NCI-H1048 (cell line): ENCODE data around the gene CSTF3.
"Not testable (repeated sequence)": the region's sequence is repeated elsewhere in the genome, so short reads cannot be mapped to it uniquely, and the experiment has no call there.

ENCODE experiments used
- DNase-seq: peaks from one replicate; lab custom pipeline; 2025; lab: John Stamatoyannopoulos, UW

CSTF3 gene

DNA sequence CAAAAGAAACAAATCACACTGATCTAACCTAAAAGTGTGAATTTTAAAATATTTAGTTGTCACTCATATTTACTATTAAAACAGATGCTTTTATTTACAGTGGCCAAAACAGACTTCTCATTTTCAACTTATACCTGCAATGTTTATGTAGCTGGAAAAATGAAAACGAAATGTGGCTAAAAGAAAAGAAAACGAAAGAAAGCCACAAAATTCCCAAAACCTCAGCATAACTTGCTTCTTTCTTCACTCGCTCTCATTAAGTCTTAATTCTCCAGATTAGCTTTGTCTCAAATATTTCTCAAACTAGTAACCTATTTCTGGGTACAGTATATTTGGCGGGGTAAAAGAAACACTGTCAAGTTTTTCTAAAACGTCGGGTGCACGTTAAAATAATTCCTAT, 693 bp downstream of the CSTF3 start:
- DNase-seq = no peak

DNA sequence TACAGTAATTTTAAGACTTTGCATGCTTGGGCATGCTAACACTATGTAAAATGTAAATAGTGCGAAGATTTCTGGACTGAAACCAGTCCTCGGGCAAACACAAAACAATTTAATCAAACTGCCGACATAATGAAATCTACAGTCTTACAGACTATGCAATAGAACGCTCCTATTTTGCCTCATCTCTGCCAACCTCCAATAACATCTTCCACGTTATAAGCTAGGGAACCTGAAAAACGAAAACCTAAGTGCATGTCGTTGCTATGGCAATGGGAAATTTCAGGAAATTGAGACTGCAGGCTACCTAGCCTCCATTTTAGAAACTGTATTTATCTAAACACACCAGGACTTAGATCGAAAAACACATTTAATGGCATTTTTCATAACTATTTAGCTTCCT, 1.1 kb downstream of the CSTF3 start:
- DNase-seq = no peak

DNA sequence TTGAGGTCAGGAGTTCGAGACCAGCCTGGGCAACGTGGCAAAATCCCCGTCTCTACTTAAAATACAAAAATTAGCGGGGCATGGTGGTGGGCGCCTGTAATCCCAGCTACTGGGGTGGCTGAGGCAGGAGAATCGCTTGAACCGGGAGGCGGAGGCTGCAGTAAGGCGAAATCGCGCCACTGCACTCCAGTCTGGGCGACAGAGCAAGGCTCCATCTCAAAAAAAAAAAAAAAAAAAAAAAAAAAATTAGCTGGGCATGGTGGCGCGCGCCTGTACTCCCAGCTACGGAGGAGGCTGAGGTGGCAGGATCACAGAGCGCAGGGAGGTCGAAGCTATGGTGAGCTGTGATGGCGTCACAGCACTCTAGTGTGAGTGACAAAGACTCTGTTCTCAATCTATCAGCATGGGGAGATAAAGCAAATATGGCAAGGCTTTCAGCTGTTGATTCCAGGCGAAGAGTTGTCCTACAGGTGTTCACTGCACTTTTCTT, 1.9 kb downstream of the CSTF3 start:
- not testable (repeated sequence) for DNase-seq

DNA sequence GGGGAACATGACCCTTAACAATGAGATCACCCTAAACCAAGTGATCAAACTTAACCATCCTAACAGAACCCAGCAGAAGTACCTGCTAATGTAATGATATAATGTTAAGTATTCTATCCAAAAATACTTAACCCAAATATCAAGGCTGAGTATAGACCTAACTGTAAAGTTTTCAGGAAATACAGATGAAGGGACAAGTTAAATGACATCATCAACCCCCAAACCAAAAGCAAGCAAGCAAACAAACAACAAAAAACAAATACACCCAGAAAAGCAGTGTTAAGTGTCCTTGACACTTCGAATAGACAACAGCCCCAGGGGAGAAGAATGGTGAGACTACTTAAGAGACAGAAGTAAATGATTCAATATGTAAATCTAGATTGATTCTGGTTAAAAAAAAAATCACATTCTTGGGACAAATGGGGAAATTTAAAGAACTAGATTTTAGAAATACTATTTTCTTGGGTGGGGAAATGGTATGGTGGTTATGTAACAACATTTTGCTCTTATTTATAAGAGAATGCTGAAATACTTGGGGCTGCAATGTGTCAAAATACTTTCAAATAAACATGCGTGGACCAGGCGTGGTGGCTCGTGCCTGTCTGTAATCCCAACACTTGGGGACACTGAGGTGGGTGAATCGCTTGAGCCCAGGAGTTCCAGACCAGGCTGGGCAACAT, 2.5 kb downstream of the CSTF3 start:
- DNase-seq = no peak

DNA sequence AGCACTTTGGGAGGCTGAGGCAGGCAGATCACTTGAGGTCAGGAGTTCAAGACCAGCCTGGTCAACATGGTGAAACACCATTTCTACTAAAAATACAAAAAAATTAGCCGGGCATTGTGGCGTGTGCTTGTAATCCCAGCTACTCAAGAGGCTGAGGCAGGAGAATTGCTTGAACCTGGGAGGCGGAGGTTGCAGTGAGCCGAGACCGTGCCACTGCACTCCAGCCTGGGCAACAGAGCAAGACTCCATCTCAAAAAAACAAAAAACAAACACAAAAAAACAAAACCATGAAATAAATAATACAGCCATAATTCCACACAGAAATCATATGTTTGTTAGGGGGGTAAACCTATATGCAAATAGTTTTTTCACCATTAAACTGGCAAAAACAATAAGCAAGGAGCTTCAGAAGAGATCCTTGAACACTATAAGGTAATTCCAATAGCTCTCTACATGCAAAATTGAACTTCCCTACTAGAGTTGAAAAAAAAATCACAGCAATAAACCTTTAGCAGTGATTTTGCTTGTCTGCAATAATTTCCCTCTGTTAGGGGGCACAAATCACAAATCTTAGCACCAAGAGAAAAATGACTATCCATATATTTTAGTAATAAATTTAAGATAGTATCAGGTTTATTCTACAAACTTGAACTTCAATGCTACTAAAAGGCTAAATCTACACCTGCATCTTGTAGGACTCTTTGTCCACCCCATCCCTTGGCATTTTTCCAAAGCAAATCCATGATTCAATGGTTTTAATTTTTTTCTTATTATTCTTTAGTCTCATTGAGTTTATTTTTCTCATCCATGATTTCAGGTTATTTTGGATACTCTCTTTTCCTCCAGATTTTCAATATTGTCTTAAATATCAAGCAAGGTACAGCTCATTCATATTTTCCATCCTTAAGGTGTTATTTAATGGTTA, 3.9 kb downstream of the CSTF3 start:
- no peak for DNase-seq

DNA sequence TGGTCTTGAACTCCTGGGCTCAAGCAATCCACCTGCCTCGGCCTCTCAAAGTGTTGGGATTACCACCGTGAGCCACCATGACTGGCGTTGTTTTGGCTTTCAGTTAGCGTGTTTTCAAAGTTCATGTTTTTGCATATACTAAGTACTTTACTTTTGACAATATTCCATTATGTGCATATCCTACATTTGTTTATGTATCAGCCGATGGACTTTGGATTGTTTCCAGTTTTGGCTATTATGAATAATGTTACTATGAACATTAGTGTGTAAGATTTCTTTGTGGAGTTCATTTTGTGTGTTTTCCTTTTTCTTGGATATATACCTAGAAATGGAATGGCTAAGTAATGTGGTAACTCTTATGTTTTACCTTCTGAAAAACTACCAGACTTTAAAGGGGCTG, 9.9 kb downstream of the CSTF3 start:
- DNase-seq = peak; percentile 49

DNA sequence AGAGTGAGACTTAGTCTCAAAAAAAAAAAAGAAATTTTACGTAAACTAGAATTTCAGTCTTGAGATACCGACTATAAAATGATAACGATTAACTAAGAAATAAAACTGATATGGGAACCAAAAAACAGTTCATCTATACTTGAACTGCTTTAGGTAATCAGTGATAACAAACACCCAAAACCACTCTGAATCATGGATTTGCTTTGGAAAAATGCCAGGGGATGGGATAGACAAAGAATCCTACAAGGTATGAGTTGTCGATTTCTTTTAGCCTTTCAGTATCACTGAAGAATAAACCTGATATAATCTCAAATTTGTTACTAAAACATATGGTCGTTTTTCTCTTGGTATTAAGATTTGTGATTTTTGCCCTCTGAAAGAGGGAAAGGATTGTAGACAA, 13.7 kb downstream of the CSTF3 start:
- DNase-seq = no peak

DNA sequence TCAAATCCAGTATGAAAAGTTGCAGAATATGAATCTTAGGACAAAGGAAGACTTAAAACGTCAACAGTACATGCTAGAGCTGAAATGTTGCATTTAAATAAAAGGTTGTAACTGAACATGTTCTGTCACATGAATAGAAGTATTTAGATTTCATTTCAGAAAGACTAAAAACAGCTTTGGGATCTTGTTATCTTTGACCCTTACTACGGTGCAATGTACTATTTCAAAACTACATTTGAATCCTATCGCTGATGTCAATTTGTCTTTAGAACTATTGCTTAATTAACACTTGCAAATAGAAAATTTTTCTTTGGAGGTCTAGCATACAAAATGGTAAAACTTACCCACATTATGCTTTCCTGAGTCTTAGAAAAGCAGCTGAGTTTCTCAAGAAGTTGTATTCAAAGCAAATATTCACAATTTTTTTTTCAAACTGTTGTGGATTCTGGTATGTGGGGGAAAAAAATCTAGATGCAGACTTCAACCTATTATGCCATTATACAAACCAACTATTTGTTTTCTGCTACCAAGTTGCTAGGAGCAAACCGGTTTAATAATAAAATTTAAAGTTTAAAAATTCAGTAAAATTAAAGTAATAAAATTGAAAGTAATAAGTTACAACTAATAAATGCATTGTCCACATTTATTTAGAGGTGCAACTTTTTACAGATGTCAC, 25.4 kb downstream of the CSTF3 start:
- no peak for DNase-seq

DNA sequence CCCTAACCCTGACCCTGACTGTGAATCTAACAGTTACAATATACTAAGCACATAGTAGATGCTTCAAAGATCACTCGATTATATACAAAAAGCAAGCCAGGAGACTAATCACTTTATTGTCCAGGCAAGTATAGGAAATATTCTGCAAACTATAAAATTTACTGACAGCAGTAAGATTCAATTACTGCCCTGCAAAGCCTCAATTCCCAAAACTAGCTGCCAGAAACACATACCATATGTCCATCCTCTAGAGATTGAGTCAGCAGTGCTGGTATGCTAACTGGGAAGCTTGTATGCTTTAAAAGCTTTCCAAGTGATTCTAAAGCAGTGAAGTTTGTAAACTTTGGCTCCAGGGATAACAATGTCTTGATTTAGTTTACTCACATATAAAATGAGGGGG, 26.1 kb downstream of the CSTF3 start:
- DNase-seq = no peak

DNA sequence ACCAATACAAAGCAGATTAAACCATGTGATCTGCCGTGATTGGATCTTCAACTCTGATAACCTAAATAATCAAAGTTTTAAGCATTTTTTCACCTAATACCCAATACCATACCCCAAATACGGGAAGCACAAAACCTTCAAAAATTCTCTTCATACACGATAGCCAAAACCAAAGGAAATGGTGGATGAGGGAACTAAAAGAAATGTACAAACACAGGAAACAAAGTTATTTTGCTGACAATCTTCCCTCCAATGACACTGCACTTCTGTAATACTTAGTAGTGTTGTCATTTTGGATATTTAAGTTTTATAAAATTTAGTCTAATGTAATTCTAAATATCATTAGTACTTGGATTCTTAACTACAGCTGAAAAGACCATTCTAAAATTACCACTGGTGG, 27.0 kb downstream of the CSTF3 start:
- no peak for DNase-seq

DNA sequence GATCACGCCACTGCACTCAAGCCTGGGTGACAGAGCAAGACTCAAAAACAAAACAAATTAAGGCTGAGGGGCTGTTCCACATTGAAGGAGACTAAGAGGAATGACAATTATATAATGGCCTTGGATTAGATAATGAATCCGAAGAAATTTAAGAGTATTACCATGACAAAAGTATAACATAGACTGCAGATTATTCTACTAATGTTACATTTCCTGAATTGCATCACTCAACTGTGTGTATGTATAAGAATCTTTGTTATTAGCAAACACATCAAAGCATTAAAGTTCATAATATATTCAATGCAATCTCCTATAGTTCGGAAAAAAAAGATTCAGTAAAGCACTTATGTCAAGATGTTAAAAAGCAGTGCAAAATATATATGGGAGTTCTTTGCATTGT, 27.5 kb downstream of the CSTF3 start:
- no peak for DNase-seq

DNA sequence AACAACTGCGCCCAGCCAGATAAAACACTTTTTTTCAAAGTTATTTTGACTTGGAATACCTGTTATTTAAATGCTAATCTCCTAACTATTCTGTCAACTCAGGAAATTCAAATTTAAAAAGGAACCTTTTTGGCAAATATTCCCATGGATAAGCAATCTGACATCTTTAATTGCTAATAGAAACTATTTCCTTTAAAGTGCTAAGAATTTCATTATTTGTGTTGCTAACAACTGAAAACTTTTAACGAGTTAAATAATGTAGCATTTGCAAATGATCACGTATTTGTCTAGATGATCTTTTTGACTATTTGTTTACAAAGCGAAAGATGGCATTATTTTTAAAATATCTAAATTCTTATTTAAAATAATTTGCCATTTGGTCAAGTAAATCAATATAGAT, 28.8 kb downstream of the CSTF3 start:
- DNase-seq = no peak

DNA sequence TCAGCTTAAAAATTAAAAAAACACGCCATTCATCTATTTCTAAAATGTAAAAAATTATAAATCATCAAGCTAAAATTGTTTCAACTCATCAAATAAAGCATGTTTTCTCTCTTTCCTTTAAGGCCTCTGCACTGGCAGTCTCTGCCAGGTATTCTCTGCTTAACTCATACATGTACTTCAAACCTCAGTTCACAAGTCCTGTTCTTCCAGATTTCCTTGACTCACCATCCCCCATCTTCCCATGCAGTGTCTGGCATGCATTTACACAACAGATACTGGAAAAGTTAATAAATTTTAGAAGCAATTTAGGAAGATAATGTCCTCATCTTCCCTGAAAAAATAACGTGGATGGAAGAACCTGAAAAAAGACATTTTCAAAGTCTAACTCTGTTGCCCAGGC, 32.5 kb downstream of the CSTF3 start:
- no peak for DNase-seq

DNA sequence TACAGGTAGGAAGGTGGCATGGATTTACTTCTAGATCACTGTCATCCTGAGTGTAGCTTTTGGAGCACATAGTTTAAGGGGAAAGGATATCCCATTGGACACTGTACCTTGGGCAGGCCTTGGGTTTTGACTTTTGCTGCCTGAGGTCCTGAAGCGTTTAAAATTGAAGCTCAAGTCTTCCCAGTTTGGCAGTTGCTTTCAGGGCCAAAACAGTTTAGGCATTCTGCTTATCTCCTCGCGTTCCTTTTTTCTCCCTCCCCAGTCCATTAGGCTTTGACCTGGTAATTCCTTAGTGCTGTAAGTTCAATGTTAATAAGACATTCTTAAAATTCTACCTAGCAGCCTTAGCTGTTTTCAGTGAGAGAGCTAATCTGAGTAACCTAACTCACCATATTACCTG, 35.7 kb downstream of the CSTF3 start:
- DNase-seq = no peak

DNA sequence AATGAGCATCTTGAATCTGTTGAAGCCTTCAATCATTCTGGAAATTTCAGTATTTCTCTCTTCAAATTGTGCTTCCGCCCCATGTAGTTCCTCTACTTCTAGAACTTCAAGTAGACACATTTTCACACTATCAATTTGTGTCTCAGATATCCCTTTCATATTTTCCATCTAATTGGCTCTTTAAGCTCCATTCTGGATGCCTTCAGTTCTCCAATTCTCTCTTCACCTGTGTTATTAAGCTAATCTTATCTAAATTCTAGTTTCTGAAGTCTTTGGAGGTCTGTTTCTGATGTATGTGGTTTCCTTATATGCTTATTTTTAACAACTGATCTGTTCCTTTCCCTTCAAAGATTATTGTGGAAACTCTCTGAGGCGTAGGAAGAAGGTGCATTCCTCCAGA, 36.3 kb downstream of the CSTF3 start:
- no peak for DNase-seq

DNA sequence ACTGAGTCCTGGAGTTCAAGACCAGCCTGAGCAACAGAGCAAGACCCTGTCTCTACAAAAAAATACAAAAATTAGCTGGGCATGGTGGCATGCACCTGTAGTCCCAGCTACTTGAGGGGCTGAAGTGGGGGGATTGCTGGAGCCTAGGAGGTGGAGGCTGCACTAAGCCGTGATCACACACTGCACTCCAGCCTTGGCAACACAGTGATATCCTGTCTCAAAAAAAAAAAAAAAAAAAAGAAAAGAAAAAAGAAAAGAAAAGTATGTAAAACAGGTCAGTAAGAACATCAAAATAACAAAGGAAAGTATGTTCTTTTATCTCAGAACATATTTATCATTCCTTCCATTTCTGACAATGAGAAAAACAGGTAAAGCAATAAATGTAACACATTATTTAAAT, 38.6 kb downstream of the CSTF3 start:
- DNase-seq = not testable (repeated sequence)

DNA sequence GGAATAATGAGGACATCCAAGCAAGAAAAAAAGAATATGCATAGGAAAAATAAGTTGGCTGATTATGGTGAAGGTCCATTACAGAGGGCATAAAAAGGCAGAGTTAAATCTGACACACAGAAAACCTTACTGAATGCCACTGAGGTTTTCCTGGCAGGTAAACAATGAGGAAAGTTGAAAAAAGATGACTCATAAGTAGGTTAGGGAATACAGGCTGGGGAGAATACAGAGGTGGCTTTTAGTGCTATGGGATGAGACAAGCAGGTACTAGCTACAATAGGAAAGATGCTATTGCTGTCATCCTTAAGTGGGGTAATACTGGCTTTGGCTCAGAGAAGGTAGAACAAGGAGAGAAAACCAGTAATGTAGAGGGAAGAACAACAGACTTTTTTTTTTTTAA, 44.7 kb downstream of the CSTF3 start:
- no peak for DNase-seq

DNA sequence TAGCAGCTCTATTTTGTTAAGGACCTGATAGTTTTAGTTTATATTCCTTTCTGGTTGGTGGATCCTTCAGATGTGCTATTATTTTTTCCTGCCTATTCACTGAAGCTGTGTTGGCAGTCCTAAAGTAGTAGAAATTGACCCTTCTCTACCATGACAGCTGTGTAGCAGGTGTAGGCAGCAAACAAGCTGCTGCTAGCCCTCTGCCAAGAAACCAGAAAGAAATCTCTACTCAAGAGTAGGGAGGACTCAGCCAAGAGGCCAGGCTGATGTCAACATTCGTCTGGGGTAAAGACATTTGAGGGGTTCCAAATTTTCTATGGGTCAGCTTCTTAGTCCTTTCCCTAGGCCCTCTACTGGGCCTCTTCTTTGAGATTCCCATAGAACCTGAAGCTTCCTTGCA, 51.2 kb downstream of the CSTF3 start:
- no peak for DNase-seq

DNA sequence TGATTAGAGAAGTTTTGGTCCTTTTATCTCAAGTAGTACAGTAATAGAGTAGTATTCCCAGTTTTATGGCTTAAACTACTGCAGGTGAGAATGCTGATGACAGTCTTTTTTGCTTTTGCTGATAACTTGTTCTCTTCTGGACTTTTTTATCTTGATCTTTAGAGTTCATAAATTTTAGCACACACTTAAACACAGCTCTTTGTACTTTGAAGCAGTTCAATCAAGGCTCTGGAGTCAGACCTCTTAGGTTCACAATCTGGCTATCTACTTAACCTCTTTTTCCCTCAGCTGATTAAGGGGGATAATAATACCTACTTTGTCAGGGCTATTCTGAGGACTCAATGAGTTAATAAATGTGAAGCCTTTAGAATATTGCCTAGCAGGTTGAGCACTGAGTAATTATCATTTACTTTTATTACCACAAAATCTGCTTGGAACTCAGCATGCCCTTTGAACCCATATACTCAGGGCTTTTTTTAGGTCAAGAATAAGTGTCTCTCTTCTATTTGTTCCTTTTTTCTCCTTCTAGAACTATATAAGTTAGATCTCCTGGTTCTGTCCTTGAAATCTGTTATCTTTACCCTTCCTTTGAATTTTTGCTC, 51.9 kb downstream of the CSTF3 start:
- no peak for DNase-seq

DNA sequence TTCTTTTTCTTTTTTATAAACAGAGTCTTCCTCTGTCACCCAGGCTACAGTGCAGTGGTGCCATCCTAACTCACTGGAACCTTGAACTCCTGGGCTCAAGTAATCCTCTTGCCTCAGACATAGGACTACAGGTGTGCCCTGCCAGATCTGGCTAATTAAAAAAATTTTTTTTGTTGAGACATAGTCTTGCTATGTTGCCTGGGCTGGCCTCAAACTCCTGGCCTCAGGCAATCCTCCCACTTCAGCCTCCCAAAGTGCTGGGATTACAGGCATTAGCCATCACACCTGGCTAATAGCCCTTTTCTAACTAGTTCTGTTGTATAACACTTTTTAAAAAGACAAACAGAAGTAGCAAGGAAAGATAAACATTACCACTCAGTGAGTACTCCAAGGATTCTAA, 57.4 kb downstream of the CSTF3 start:
- no peak for DNase-seq

DNA sequence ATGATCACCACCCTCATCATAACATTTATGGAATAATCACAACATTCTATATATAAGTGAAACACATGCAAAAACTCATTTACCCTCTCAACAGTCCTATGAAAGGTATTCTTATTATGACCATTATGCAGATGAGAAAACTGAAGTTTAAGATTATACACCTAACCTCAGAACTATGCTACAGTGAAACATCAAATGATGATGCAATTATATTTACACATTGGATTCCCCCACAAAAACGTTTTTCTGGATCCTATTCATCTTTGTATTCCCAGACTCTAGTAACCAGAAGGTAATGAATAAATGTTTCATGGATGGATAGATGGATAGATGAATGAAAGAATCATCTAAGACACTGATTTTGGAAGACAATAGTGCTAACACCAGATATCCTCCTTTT, 67.1 kb downstream of the CSTF3 start:
- DNase-seq = no peak

DNA sequence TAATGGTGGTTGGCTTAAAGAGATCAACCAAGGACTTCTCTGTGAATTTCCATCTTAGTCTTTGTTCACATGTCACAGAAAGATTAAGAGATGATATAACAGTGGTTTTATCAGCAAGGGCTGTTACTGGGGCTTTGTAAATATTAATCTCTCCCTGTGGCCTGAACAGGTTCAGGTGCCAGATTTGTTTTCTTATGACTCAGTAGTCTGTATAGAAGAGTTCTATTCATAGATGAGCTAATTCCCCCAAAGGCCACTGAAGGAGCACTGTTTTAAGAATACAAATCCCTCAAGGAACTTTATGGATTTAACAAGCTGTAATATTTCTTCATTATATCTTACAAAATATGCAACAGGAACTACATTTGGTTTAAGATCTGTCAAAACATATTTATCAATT, 71.5 kb downstream of the CSTF3 start:
- no peak for DNase-seq
